GM20431 (cell line): ENCODE measurements around the gene RRAS2.
"Not testable (repeated sequence)": the region's sequence is repeated elsewhere in the genome, so short reads cannot be mapped to it uniquely, and the experiment has no call there.

Experiments
- in situ Hi-C: fragments of 300-500 bp; cut with MseI, MboI; formaldehyde crosslinking; loops from one replicate; pipeline ENCODE4 v1.15.0; 2020; ENCODE audit warnings: low sequenced_read_pairs; ENCODE audit not compliant: unreplicated experiment

Gene RRAS2

GRCh38 chr11:14345668-14346067, 13.3 kb downstream of the RRAS2 start:
- in situ Hi-C loops: no loop called here

- in situ Hi-C loops: not testable (repeated sequence)
These were observed 14.0 kb downstream of the RRAS2 start for GRCh38 chr11:14345016-14345415.

- in situ Hi-C loops: no loop called here
These were observed 16.1 kb downstream of the RRAS2 start for GRCh38 chr11:14342906-14343305.

GRCh38 chr11:14341968-14342367, 17.0 kb downstream of the RRAS2 start:
- in situ Hi-C loops: no loop called here

GRCh38 chr11:14340721-14341120, 18.3 kb downstream of the RRAS2 start:
- in situ Hi-C loops: no loop called here

- in situ Hi-C loops: no loop called here
These were observed 19.6 kb downstream of the RRAS2 start for GRCh38 chr11:14339356-14339755.

GRCh38 chr11:14336507-14337503, 22.2 kb downstream of the RRAS2 start:
- in situ Hi-C loops: no loop called here

- in situ Hi-C loops: no loop called here
These were observed 23.3 kb downstream of the RRAS2 start for GRCh38 chr11:14335712-14336111.

- in situ Hi-C loops: no loop called here
These were observed 24.1 kb downstream of the RRAS2 start for GRCh38 chr11:14334893-14335292.

GRCh38 chr11:14334192-14334591, 24.8 kb downstream of the RRAS2 start:
- in situ Hi-C loops: no loop called here

GRCh38 chr11:14331476-14332136, 27.4 kb downstream of the RRAS2 start:
- in situ Hi-C loops: no loop called here

- in situ Hi-C loops: no loop called here
These were observed 28.1 kb downstream of the RRAS2 start for GRCh38 chr11:14330881-14331280.

- in situ Hi-C loops: no loop called here
These were observed 29.3 kb downstream of the RRAS2 start for GRCh38 chr11:14329702-14330101.

- in situ Hi-C loops: no loop called here
These were observed 31.9 kb downstream of the RRAS2 start for GRCh38 chr11:14327116-14327515.

- in situ Hi-C loops: no loop called here
These were observed 35.8 kb downstream of the RRAS2 start for GRCh38 chr11:14323118-14323676.

- in situ Hi-C loops: no loop called here
These were observed 36.5 kb downstream of the RRAS2 start for GRCh38 chr11:14322510-14322909.

- in situ Hi-C loops: no loop called here
These were observed 39.0 kb downstream of the RRAS2 start for GRCh38 chr11:14320020-14320419.

- in situ Hi-C loops: no loop called here
These were observed 40.4 kb downstream of the RRAS2 start for GRCh38 chr11:14318581-14318981.

GRCh38 chr11:14317659-14318325, 41.2 kb downstream of the RRAS2 start:
- in situ Hi-C loops: no loop called here

GRCh38 chr11:14315130-14315529, 43.9 kb downstream of the RRAS2 start:
- in situ Hi-C loops: no loop called here
